T-helper 17 cell (primary cell): Measurements from ENCODE around the gene METTL16. TPM values are rescaled to one million over a fixed set of nuclear protein-coding genes. Genes with fewer than 3 reads are reported as not detected.

ENCODE experiments used
- ATAC-seq: fragments of 150-1000 bp; cut with Tn5 transposase; 2 replicates; pipeline ENCODE4 v1.10.0; 2021; ENCODE audit warnings: mild to moderate bottlenecking, moderate library complexity
- DNase-seq, 3 donors: peaks; one replicate each; pipeline versions ENCODE4 v3.0.0 to v3.0.0-alpha.2; 2020 to 2021
- H3K9me3 ChIP-seq: one replicate; pipeline ENCODE4 v1.7.0; 2013; ENCODE audit warnings: low read length, mild to moderate bottlenecking; ENCODE audit not compliant: control insufficient read depth, poor library complexity, severe bottlenecking
- H3K27ac Mint-ChIP-seq: one replicate; pipeline ENCODE4 v1.8.0; 2022; ENCODE audit warnings: mild to moderate bottlenecking, moderate library complexity, mixed read lengths
- H3K27me3 Mint-ChIP-seq: one replicate; pipeline ENCODE4 v1.8.0; 2022; ENCODE audit warnings: mixed read lengths
- H3K36me3 Mint-ChIP-seq: one replicate; pipeline ENCODE4 v1.8.0; 2022; ENCODE audit warnings: low read depth, mixed read lengths
- H3K4me1 Mint-ChIP-seq: one replicate; pipeline ENCODE4 v1.8.0; 2022; ENCODE audit warnings: mild to moderate bottlenecking, mixed read lengths
- H3K4me3 Mint-ChIP-seq: one replicate; pipeline ENCODE4 v1.8.0; 2022; ENCODE audit warnings: mild to moderate bottlenecking, moderate library complexity, mixed read lengths
- total RNA-seq, 4 donors: library from RNA in 2 of 4; stranded (reverse) in 2 of 4; gene quantifications; one replicate each; pipeline ENCODE4 v1.2.3 and lab custom pipeline; 2022 to 2026

METTL16 gene
- total RNA-seq, 2 donors from 2014 or later: 34.4 to 38.8 TPM

- Mint-ChIP-seq H3K36me3 (peaks cover 4% of the 10 kb centered on the region), H3K27ac (no peak overlapping the region), H3K27me3 (no peaks in the 10 kb centered on the region), H3K4me3 (no peak overlapping the region), H3K4me1 (peaks cover 33% of the 10 kb centered on the region)
- no peaks in the 10 kb centered on the region for H3K9me3 ChIP-seq
- DNase-seq: no peak
- no peak for ATAC-seq
Measured at GRCh38 chr17:2485970-2486369, 25.7 kb downstream of the METTL16 start.

DNA sequence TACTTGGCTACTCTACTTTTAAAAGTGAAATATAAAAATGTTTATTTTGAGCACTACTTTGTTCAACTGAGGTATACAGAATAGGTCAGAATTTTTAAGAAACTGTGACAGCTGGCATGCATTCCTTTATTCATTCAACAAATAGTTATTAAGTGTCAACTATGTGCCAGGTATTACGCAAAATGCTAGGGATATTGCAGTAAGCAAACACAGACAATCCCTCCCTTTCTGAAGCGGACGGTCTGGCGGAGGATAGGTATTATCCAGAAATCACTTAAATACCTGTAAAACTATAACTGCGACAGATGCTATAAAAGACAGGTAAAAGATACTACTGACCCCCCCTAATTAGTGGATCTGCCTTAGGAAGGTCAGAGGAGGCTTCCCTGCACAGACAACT, 26.1 kb downstream of the METTL16 start:
- H3K27ac Mint-ChIP-seq: peak overlapping the region; percentile 97
- no peaks in the 10 kb centered on the region for H3K27me3 Mint-ChIP-seq

GRCh38 chr17:2484876-2485275, 26.8 kb downstream of the METTL16 start:
- H3K9me3 ChIP-seq: no peaks in the 10 kb centered on the region
- DNase-seq: no peak
- H3K4me1 Mint-ChIP-seq: peaks cover 37% of the 10 kb centered on the region
- peaks cover 4% of the 10 kb centered on the region for H3K36me3 Mint-ChIP-seq
- H3K27me3 Mint-ChIP-seq: no peaks in the 10 kb centered on the region
- ATAC-seq: no peak
- H3K4me3 Mint-ChIP-seq: no peak overlapping the region
- H3K27ac Mint-ChIP-seq: peak overlapping the region; percentile 97

More for the DNA sequence above, 26.1 kb downstream of the METTL16 start:
- H3K4me3 Mint-ChIP-seq: no peak overlapping the region
- peaks cover 32% of the 10 kb centered on the region for H3K4me1 Mint-ChIP-seq
- peaks cover 4% of the 10 kb centered on the region for H3K36me3 Mint-ChIP-seq
- H3K9me3 ChIP-seq: no peaks in the 10 kb centered on the region
- ATAC-seq (no peak), DNase-seq (no peak)

- H3K4me3 Mint-ChIP-seq: peak overlapping the region; percentile 83
- H3K27me3 Mint-ChIP-seq: no peaks in the 10 kb centered on the region
- DNase-seq (no peak), ATAC-seq (no peak)
- peaks cover 37% of the 10 kb centered on the region for H3K4me1 Mint-ChIP-seq
- H3K9me3 ChIP-seq: no peaks in the 10 kb centered on the region
- H3K27ac Mint-ChIP-seq: peak overlapping the region; percentile 97
- peaks cover 4% of the 10 kb centered on the region for H3K36me3 Mint-ChIP-seq
Measured at GRCh38 chr17:2483084-2483483, 28.6 kb downstream of the METTL16 start.

GRCh38 chr17:2482218-2482617, 29.5 kb downstream of the METTL16 start:
- Mint-ChIP-seq H3K4me3 (peak overlapping the region; percentile 83), H3K4me1 (peaks cover 41% of the 10 kb centered on the region), H3K27me3 (no peaks in the 10 kb centered on the region), H3K36me3 (peaks cover 8% of the 10 kb centered on the region), H3K27ac (peak overlapping the region; percentile 97)
- DNase-seq: no peak
- H3K9me3 ChIP-seq: no peaks in the 10 kb centered on the region
- ATAC-seq: peak; percentile 88

- Mint-ChIP-seq H3K4me3 (peak overlapping the region; percentile 83), H3K27me3 (no peaks in the 10 kb centered on the region), H3K27ac (peak overlapping the region; percentile 97), H3K4me1 (peaks cover 36% of the 10 kb centered on the region), H3K36me3 (peaks cover 5% of the 10 kb centered on the region)
- ATAC-seq (peak; percentile 26), DNase-seq (no peak)
- no peaks in the 10 kb centered on the region for H3K9me3 ChIP-seq
Measured at GRCh38 chr17:2481760-2482159, 29.9 kb downstream of the METTL16 start.

DNA sequence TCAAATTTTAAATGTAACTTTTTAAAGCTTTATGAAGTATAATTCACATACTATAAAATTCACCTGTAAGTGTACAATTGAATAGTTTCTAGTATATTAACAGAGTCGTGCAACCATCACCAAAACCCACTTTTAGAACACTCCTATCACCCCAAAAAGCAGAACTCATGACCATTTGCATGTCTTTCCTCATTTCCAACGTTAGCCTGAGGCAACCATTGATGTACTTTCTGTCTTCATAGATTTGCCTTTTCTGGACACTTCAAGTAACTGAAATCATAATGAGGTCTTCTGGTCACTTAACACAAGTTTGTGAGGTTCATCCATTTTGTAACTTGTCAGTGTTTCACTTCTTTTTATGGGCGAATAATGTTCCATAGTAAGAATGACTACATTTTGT, 33.2 kb downstream of the METTL16 start:
- H3K36me3 Mint-ChIP-seq: peaks cover 14% of the 10 kb centered on the region

DNA sequence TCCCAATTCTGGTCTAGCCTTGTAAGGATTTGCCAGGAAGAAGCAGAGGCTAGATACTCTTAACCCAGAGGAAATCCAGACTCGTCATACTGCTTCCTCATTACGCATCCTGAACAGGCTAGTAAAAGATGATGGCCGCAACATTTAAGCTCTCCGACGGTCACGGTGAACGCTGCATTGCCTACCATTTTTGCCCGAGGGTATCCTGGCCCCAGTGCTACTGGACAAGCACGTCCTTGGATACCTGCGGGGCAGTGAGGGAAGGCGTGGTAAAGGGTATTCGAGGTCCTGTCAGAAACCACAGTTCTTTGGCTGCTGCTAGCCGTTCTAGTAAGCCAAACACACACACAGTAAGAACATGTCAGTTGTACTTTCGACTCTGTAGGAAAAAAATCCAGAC, 36.6 kb downstream of the METTL16 start:
- H3K27me3 Mint-ChIP-seq: no peaks in the 10 kb centered on the region
- H3K9me3 ChIP-seq: no peaks in the 10 kb centered on the region
- no peak overlapping the region for H3K27ac Mint-ChIP-seq
- ATAC-seq (no peak), DNase-seq (no peak)
- peaks cover 19% of the 10 kb centered on the region for H3K36me3 Mint-ChIP-seq
- peaks cover 12% of the 10 kb centered on the region for H3K4me1 Mint-ChIP-seq
- H3K4me3 Mint-ChIP-seq: no peak overlapping the region

More for the DNA sequence above, 33.2 kb downstream of the METTL16 start:
- ATAC-seq: no peak
- no peak for DNase-seq
- H3K27ac Mint-ChIP-seq: no peak overlapping the region
- no peak overlapping the region for H3K4me3 Mint-ChIP-seq
- no peaks in the 10 kb centered on the region for H3K27me3 Mint-ChIP-seq
- peaks cover 36% of the 10 kb centered on the region for H3K4me1 Mint-ChIP-seq
- H3K9me3 ChIP-seq: no peaks in the 10 kb centered on the region

DNA sequence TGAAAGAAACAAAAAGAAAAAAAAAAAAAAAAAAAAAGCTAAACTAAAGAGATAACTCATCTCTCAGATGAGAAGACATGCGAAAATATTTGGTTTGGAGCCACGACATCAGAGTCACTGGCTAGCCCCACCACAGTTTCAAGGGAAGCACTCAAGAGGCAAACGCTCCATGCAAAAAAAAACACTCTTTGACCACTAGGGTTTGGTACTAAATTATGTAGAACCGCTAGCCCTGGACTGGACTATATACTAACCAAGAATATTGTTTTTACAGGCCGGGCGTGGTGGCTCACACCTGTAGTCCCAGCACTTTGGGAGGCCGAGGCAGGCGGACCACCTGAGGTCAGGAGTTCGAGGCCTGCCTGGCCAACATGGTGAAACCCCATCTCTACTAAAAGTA, 37.3 kb downstream of the METTL16 start:
- H3K9me3 ChIP-seq: no peaks in the 10 kb centered on the region
- H3K4me1 Mint-ChIP-seq: peaks cover 12% of the 10 kb centered on the region
- no peak for ATAC-seq
- no peak for DNase-seq
- no peak overlapping the region for H3K27ac Mint-ChIP-seq
- H3K36me3 Mint-ChIP-seq: peaks cover 19% of the 10 kb centered on the region
- H3K27me3 Mint-ChIP-seq: no peaks in the 10 kb centered on the region
- no peak overlapping the region for H3K4me3 Mint-ChIP-seq

DNA sequence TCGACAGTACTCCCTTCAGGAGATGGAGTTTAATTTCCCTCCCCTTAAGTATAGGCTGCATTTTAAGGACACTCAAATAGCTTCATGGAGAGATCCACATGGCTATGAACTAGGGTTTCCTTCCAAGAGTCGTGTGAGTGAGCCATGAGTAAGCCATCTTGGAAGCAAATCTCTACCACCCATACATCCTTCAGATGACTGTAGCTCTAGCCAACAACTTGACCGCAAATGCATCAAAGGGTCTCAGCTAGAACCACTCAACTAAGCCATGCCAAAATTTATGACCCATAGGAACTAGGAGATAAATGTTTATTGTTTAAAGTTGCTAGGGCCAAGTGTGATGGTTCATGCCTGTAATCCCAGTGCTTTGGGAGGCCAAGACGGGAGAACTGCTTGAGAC, 43.4 kb downstream of the METTL16 start:
- H3K36me3 Mint-ChIP-seq: peaks cover 5% of the 10 kb centered on the region
- no peak overlapping the region for H3K4me3 Mint-ChIP-seq
- H3K4me1 Mint-ChIP-seq: peaks cover 3% of the 10 kb centered on the region
- H3K27me3 Mint-ChIP-seq: no peaks in the 10 kb centered on the region
- ATAC-seq: no peak
- no peak overlapping the region for H3K27ac Mint-ChIP-seq
- no peaks in the 10 kb centered on the region for H3K9me3 ChIP-seq
- DNase-seq: no peak

- Mint-ChIP-seq H3K4me3 (no peak overlapping the region), H3K36me3 (peaks cover 5% of the 10 kb centered on the region), H3K27me3 (no peaks in the 10 kb centered on the region), H3K27ac (no peak overlapping the region), H3K4me1 (peaks cover 3% of the 10 kb centered on the region)
- DNase-seq (no peak), ATAC-seq (no peak)
- H3K9me3 ChIP-seq: no peaks in the 10 kb centered on the region
Measured at GRCh38 chr17:2466931-2467330, 44.8 kb downstream of the METTL16 start.

GRCh38 chr17:2462481-2462880, 49.2 kb downstream of the METTL16 start:
- H3K9me3 ChIP-seq: no peaks in the 10 kb centered on the region
- H3K4me3 Mint-ChIP-seq: no peak overlapping the region
- ATAC-seq (no peak), DNase-seq (no peak)
- no peaks in the 10 kb centered on the region for H3K27me3 Mint-ChIP-seq
- H3K4me1 Mint-ChIP-seq: peaks cover 3% of the 10 kb centered on the region
- peaks cover 3% of the 10 kb centered on the region for H3K36me3 Mint-ChIP-seq
- H3K27ac Mint-ChIP-seq: peak overlapping the region; percentile 37

- H3K9me3 ChIP-seq: no peaks in the 10 kb centered on the region
- ATAC-seq: no peak
- H3K27me3 Mint-ChIP-seq: no peaks in the 10 kb centered on the region
- H3K36me3 Mint-ChIP-seq: peaks cover 3% of the 10 kb centered on the region
- H3K4me1 Mint-ChIP-seq: peaks cover 3% of the 10 kb centered on the region
- no peak for DNase-seq
- H3K4me3 Mint-ChIP-seq: no peak overlapping the region
- no peak overlapping the region for H3K27ac Mint-ChIP-seq
Measured at GRCh38 chr17:2459917-2460271, 51.8 kb downstream of the METTL16 start.

DNA sequence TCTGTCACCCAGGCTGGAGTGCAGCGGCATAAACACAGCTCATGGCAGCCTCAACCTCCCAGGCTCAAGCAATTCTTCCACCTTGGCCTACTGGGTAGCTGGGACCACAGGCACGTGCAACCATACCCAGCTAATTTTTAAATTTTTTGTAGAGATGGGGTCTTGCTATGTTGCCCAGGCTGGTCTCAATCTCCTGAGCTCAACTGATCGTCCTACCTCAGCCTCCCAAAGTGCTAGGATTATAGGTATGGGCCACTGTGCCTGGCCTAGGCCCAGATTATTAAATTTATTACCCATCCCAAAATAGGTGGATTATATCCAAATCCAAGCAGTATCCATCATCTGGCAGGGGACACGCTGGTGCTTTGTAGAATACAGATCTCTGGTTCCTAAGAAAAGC, 53.8 kb downstream of the METTL16 start:
- no peaks in the 10 kb centered on the region for H3K9me3 ChIP-seq
- Mint-ChIP-seq H3K36me3 (peaks cover 3% of the 10 kb centered on the region), H3K27me3 (no peaks in the 10 kb centered on the region), H3K27ac (no peak overlapping the region), H3K4me1 (peaks cover 8% of the 10 kb centered on the region), H3K4me3 (no peak overlapping the region)
- ATAC-seq (no peak), DNase-seq (no peak)
